ENCODE measurements around the gene CSRP2.

The CSRP2 gene

GRCh38 chr12:76890151-76891143 lies 11.6 kb upstream of the CSRP2 start:
- TF ChIP-seq CTCF (conservative IDR thresholded peaks at IDR 0.05): no peak

GRCh38 chr12:76888775-76889174 lies 10.0 kb upstream of the CSRP2 start:
- TF ChIP-seq CTCF (conservative IDR thresholded peaks at IDR 0.05): no peak
- no peak overlapping the region for H3K27ac ChIP-seq

More at GRCh38 chr12:76890151-76891143, 11.6 kb upstream of the CSRP2 start:
- H3K27ac ChIP-seq: no peak overlapping the region

GRCh38 chr12:76883811-76884210 lies 5.0 kb upstream of the CSRP2 start:
- no peak for TF ChIP-seq CTCF (conservative IDR thresholded peaks at IDR 0.05)

GRCh38 chr12:76883151-76883550 lies 4.3 kb upstream of the CSRP2 start:
- TF ChIP-seq CTCF (conservative IDR thresholded peaks at IDR 0.05): no peak
- no peak overlapping the region for H3K27ac ChIP-seq

More at GRCh38 chr12:76883811-76884210, 5.0 kb upstream of the CSRP2 start:
- no peak overlapping the region for H3K27ac ChIP-seq

- no peak for TF ChIP-seq CTCF (conservative IDR thresholded peaks at IDR 0.05)
- no peak overlapping the region for H3K27ac ChIP-seq
These were observed 3.5 kb upstream of the CSRP2 start for GRCh38 chr12:76882367-76882766.

GRCh38 chr12:76881142-76881541 lies 2.3 kb upstream of the CSRP2 start:
- no peak for TF ChIP-seq CTCF (conservative IDR thresholded peaks at IDR 0.05)
- H3K27ac ChIP-seq: no peak overlapping the region; the same call in 1 of the 2 replicates

- peak overlapping the region; percentile 81 for H3K27ac ChIP-seq
- TF ChIP-seq CTCF (conservative IDR thresholded peaks at IDR 0.05): no peak
These were observed 1.8 kb upstream of the CSRP2 start for GRCh38 chr12:76880519-76881023.
